K562 (cell line): Measurements from ENCODE around the gene CTF1. TPM values are rescaled to one million over a fixed set of nuclear protein-coding genes. Genes with fewer than 3 reads are reported as not detected.

ENCODE experiments used
- CEBPB ChIP-seq: fragments of 450-650 bp; IDR thresholded peaks from 2 replicates; pipeline ENCODE4 v1.6.1; 2016; ENCODE audit warnings: missing genetic modification characterization, missing compliant biosample characterization
- CHD7 ChIP-seq: fragments of 200-600 bp; sonication (generic); IDR thresholded peaks from one replicate; pipeline ENCODE4 v1.6.1; 2012; ENCODE audit warnings: mild to moderate bottlenecking, low read depth, low read length, inconsistent platforms
- GTF2F1 ChIP-seq: IDR thresholded peaks from 2 replicates; pipeline ENCODE4 v1.6.1; 2011; ENCODE audit warnings: low read depth, low read length, improper control_type of control experiment
- HDAC3 ChIP-seq: fragments of 450-650 bp; IDR thresholded peaks from 2 replicates; pipeline ENCODE4 v1.6.1; 2018; ENCODE audit warnings: borderline replicate concordance, mild to moderate bottlenecking, moderate library complexity; ENCODE audit not compliant: partially characterized antibody
- HIVEP1 ChIP-seq: fragments of 250-450 bp; sonication (Bioruptor Pico); IDR thresholded peaks from 2 replicates; pipeline ENCODE4 v1.4.0; 2020; ENCODE audit warnings: mild to moderate bottlenecking
- HLTF ChIP-seq: fragments of 450-650 bp; IDR thresholded peaks from 2 replicates; pipeline ENCODE4 v1.6.1; 2016
- NR2C1 ChIP-seq, 2 experiments: fragments of 450-650 bp; IDR thresholded peaks; 2 replicates each; pipeline ENCODE4 v1.6.1; 2017; ENCODE audit warnings: mild to moderate bottlenecking in 2 of 2, antibody characterized with exemption in 1 of 2, inconsistent platforms in 1 of 2, missing compliant biosample characterization in 1 of 2, missing genetic modification characterization in 1 of 2
- PHF20 ChIP-seq: fragments of 450-650 bp; IDR thresholded peaks from 2 replicates; pipeline ENCODE4 v1.6.1; 2018; ENCODE audit not compliant: partially characterized antibody
- PHF8 ChIP-seq: fragments of 200-600 bp; sonication (generic); IDR thresholded peaks from 2 replicates; pipeline ENCODE4 v1.6.1; 2012; ENCODE audit warnings: mixed run types, mild to moderate bottlenecking, inconsistent platforms, low read length, moderate library complexity, borderline replicate concordance
- ZC3H4 ChIP-seq: sonication (generic); formaldehyde crosslinking; IDR thresholded peaks from 2 replicates; pipeline ENCODE4 v1.9.0; 2021; ENCODE audit warnings: missing genetic modification reagents, borderline replicate concordance
- ZHX1 ChIP-seq: fragments of 150-350 bp; conservative IDR thresholded peaks from 2 replicates; pipeline ENCODE4 v1.6.1; 2014; ENCODE audit warnings: low read length
- ZNF140 ChIP-seq: fragments of 250-450 bp; sonication (Bioruptor Pico); IDR thresholded peaks from 2 replicates; pipeline ENCODE4 v1.8.0; 2021; ENCODE audit warnings: moderate library complexity, mild to moderate bottlenecking, inconsistent platforms
- ZNF175 ChIP-seq: fragments of 200-800 bp; sonication (Bioruptor generic); IDR thresholded peaks from 2 replicates; pipeline ENCODE4 v1.6.1; 2016; ENCODE audit warnings: low read depth, mild to moderate bottlenecking, missing genetic modification characterization, missing compliant biosample characterization
- polyA plus RNA-seq, 8 experiments: library from polyadenylated mRNA; depleted of rRNA in 4 of 8; stranded (reverse) in 5 of 8; unstranded in 3 of 8; fragments of >200 nt; fragmentation: Nextera tagmentation in 2 of 8; fragmentation: Illumina TruSeq in 1 of 8; extraction: Ambion mirVana in 2 of 8; extraction: Trizol in 1 of 8; gene quantifications; 2 replicates each; pipeline versions ENCODE4 v1.2.1 to v1.2.3, GENCODE V29; 2011 to 2014; ENCODE audit warnings: inconsistent platforms in 1 of 8, missing spikeins in 1 of 8
- total RNA-seq, 7 experiments: library from RNA; depleted of rRNA in 6 of 7; stranded (reverse); fragments of >200 nt in 6 of 7; fragmentation: Illumina TruSeq in 2 of 7; extraction: Trizol in 2 of 7; gene quantifications; 2 replicates each; pipeline versions ENCODE4 v1.2.1 to v1.2.3, GENCODE V29; 2011 to 2021; ENCODE audit warnings: low replicate concordance in 1 of 7

CTF1 gene
- total and polyA plus RNA-seq, 9 of the 15 experiments (the other 6 are each of a cell fraction or from before 2014, with no cell fraction given) = 0.24 to 2.5 (median 0.44) TPM

DNA sequence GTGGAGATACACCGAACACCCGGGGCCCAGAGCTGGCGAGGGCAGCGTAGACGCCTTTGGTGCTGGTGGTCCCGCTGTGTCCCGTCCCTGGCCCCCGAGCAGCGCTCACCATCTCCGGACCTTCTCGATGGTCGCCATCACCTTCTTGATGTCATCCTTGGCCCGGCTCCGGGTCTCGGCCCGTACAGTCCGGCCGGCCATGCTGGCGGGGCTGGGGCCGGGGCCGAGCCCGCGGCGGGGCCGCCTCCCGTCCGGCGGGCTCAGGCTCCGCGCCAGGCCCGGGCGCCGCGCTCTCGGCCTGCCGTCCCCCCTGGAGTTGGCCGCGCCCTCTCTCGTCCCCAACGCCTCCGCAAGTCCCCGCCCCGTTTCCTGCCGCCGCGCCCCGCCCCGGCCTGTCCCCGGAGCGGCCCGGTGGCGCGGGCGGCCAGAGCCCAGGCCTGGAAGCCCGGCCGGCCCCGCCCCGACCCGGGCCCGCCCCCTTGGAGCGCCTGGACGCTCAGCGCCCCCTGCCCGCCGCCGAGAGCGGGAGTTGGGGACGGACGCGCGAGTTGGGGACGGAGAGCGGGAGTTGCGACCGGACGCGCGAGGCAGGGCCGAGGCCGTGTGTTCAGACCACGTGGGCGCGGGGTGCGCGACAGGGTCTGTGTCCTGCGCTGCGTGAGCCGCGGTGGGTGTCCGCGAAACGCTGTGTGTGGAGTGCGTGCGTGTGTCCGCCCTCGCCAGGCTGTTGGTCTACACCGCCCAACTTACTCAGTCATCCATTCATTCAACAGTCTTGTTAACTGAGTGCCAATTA is 2.5 kb upstream of the CTF1 start, which contains the start of gene BCL7C (continued):
- no peak for TF ChIP-seq ZNF140 (CRISPR knock-in tag)
- peak; percentile 64; the same call in 1 of the 2 replicates for TF ChIP-seq HIVEP1 (CRISPR knock-in tag)
- no peak for TF ChIP-seq CEBPB (tag)
- TF ChIP-seq ZHX1 = no peak
- TF ChIP-seq ZNF175 (CRISPR knock-in tag) = no peak; the same call in 1 of the 2 replicates
- TF ChIP-seq ZC3H4 = no peak
- peak; percentile 44 for TF ChIP-seq PHF20
- no peak for TF ChIP-seq HDAC3
- no peak for TF ChIP-seq HLTF
- TF ChIP-seq PHF8 = peak; percentile 95
- TF ChIP-seq GTF2F1 = no peak
- TF ChIP-seq CHD7 = no peak
- TF ChIP-seq NR2C1 (IDR thresholded peaks at IDR 0.05) = no peak
- 0 out of 2 replicates have a peak, but pooled peaks have one; percentile 24 for TF ChIP-seq NR2C1 (tag; IDR thresholded peaks at IDR 0.05)
